ENCODE results near the gene KCNH3. TPM values are rescaled to one million over a fixed set of nuclear protein-coding genes. Genes with fewer than 3 reads are reported as not detected.

Gene KCNH3
- polyA plus RNA-seq, 1 donor (not counting 4 experiments of a cell fraction or from before 2014, with no cell fraction given), result 0.08 TPM

GRCh38 chr12:49546481-49546880 is 7.7 kb downstream of the KCNH3 start:
- H2AFZ ChIP-seq (ENCODE audit: control insufficient read depth, low read length), result no peak overlapping the region
- dilution Hi-C loops (cut with MboI; ENCODE audit: extremely low pct_ligation_motif_present, low sequenced_read_pairs), result no loop called here
- H3K79me2 ChIP-seq (ENCODE audit: control insufficient read depth, insufficient read depth, low read length), result no peaks in the 10 kb centered on the region
- H3K9me3 ChIP-seq (ENCODE audit: control insufficient read depth, low read depth, low read length), result no peaks in the 10 kb centered on the region
- H3K4me1 ChIP-seq (ENCODE audit: control insufficient read depth, extremely low read depth, insufficient read depth, low read length), result peaks cover 27% of the 10 kb centered on the region
- FAIRE-seq (no peak), DNase-seq (ENCODE audit: low read depth, low spot score) (no peak)
- H3K4me2 ChIP-seq (ENCODE audit: control insufficient read depth, extremely low read depth, insufficient read depth, low read depth, low read length), result no peak overlapping the region
- H3K4me3 ChIP-seq (ENCODE audit: control insufficient read depth in 2 of 3, extremely low read depth in 1 of 3, insufficient read depth in 2 of 3, low read depth in 1 of 3, low read length in 3 of 3), result no peak overlapping the region
- no peak overlapping the region for H3K27ac ChIP-seq (ENCODE audit: control insufficient read depth, insufficient read depth, low read length)
- no peaks in the 10 kb centered on the region for H3K36me3 ChIP-seq (ENCODE audit: control insufficient read depth in 2 of 2, extremely low read depth in 1 of 2, insufficient read depth in 2 of 2, low read length in 2 of 2)
- no peak overlapping the region for H3K9ac ChIP-seq (ENCODE audit: control insufficient read depth, extremely low read depth, insufficient read depth, low read length)
- H3K9me1 ChIP-seq (ENCODE audit: control insufficient read depth, extremely low read depth, insufficient read depth, low read length), result peaks cover 5% of the 10 kb centered on the region
- H4K20me1 ChIP-seq (ENCODE audit: control insufficient read depth, extremely low read depth, insufficient read depth, low read length), result no peaks in the 10 kb centered on the region
- peaks cover 41% of the 10 kb centered on the region for H3K27me3 ChIP-seq (ENCODE audit: control insufficient read depth, extremely low read depth, insufficient read depth, low read length)
- TF ChIP-seq, protein P1, sequence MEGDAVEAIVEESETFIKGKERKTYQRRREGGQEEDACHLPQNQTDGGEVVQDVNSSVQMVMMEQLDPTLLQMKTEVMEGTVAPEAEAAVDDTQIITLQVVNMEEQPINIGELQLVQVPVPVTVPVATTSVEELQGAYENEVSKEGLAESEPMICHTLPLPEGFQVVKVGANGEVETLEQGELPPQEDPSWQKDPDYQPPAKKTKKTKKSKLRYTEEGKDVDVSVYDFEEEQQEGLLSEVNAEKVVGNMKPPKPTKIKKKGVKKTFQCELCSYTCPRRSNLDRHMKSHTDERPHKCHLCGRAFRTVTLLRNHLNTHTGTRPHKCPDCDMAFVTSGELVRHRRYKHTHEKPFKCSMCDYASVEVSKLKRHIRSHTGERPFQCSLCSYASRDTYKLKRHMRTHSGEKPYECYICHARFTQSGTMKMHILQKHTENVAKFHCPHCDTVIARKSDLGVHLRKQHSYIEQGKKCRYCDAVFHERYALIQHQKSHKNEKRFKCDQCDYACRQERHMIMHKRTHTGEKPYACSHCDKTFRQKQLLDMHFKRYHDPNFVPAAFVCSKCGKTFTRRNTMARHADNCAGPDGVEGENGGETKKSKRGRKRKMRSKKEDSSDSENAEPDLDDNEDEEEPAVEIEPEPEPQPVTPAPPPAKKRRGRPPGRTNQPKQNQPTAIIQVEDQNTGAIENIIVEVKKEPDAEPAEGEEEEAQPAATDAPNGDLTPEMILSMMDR (optimal IDR thresholded peaks at IDR 0.05 in 1 of 3, IDR thresholded peaks at IDR 0.05 in 1 of 3, conservative IDR thresholded peaks at IDR 0.05 in 1 of 3; ENCODE audit: extremely low read depth in 1 of 3, insufficient read depth in 2 of 3, low read length in 3 of 3), result no peak
- TF ChIP-seq EZH2 (IDR thresholded peaks at IDR 0.05; ENCODE audit: low read length), result no peak

- no peaks in the 10 kb centered on the region for H3K9me3 ChIP-seq (ENCODE audit: control insufficient read depth, low read depth, low read length)
- H3K4me2 ChIP-seq (ENCODE audit: control insufficient read depth, extremely low read depth, insufficient read depth, low read depth, low read length), result peak overlapping the region; percentile 56
- peak; percentile 52 for FAIRE-seq
- H3K9me1 ChIP-seq (ENCODE audit: control insufficient read depth, extremely low read depth, insufficient read depth, low read length), result peaks cover 5% of the 10 kb centered on the region
- no peaks in the 10 kb centered on the region for H3K36me3 ChIP-seq (ENCODE audit: control insufficient read depth in 2 of 2, extremely low read depth in 1 of 2, insufficient read depth in 2 of 2, low read length in 2 of 2)
- peaks cover 48% of the 10 kb centered on the region for H3K27me3 ChIP-seq (ENCODE audit: control insufficient read depth, extremely low read depth, insufficient read depth, low read length)
- H3K79me2 ChIP-seq (ENCODE audit: control insufficient read depth, insufficient read depth, low read length), result no peaks in the 10 kb centered on the region
- peak overlapping the region in 2 of 3 experiments; percentile 10 to 13 for H3K4me3 ChIP-seq (ENCODE audit: control insufficient read depth in 2 of 3, extremely low read depth in 1 of 3, insufficient read depth in 2 of 3, low read depth in 1 of 3, low read length in 3 of 3)
- dilution Hi-C loops (cut with MboI; ENCODE audit: extremely low pct_ligation_motif_present, low sequenced_read_pairs), result no loop called here
- H3K9ac ChIP-seq (ENCODE audit: control insufficient read depth, extremely low read depth, insufficient read depth, low read length), result no peak overlapping the region
- H3K4me1 ChIP-seq (ENCODE audit: control insufficient read depth, extremely low read depth, insufficient read depth, low read length), result peaks cover 30% of the 10 kb centered on the region
- DNase-seq (ENCODE audit: low read depth, low spot score), result no peak
- H4K20me1 ChIP-seq (ENCODE audit: control insufficient read depth, extremely low read depth, insufficient read depth, low read length), result no peaks in the 10 kb centered on the region
- TF ChIP-seq, protein P1 (optimal IDR thresholded peaks at IDR 0.05 in 1 of 3, IDR thresholded peaks at IDR 0.05 in 1 of 3, conservative IDR thresholded peaks at IDR 0.05 in 1 of 3; ENCODE audit: extremely low read depth in 1 of 3, insufficient read depth in 2 of 3, low read length in 3 of 3), result no peak
- TF ChIP-seq EZH2 (IDR thresholded peaks at IDR 0.05; ENCODE audit: low read length), result no peak
- no peak overlapping the region for H2AFZ ChIP-seq (ENCODE audit: control insufficient read depth, low read length)
- no peak overlapping the region for H3K27ac ChIP-seq (ENCODE audit: control insufficient read depth, insufficient read depth, low read length)
Observed at GRCh38 chr12:49547090-49547690, 8.4 kb downstream of the KCNH3 start.
